DOHH2 (cell line): ENCODE results near the gene ZFAND4.
"Not testable (repeated sequence)": the region's sequence is repeated elsewhere in the genome, so short reads cannot be mapped to it uniquely, and the experiment has no call there.

Source experiments
- H3F3A ChIP-seq: fragments of 200-600 bp; sonication (generic), shearing (Covaris generic); 2 replicates; pipeline ENCODE4 v1.6.0; 2016; ENCODE audit warnings: antibody characterized with exemption, mild to moderate bottlenecking; ENCODE audit not compliant: control insufficient read depth, insufficient read depth
- H3K27ac ChIP-seq: fragments of 200-600 bp; sonication (generic); 2 replicates; pipeline ENCODE4 v1.5.1; 2014; ENCODE audit warnings: low read depth, mild to moderate bottlenecking, low read length, moderate library complexity
- H3K27me3 ChIP-seq: fragments of 200-600 bp; sonication (generic); 2 replicates; pipeline ENCODE4 v1.6.1; 2014; ENCODE audit warnings: mild to moderate bottlenecking, low read length, mixed read lengths; ENCODE audit not compliant: control insufficient read depth
- H3K36me3 ChIP-seq: fragments of 200-600 bp; sonication (generic); 2 replicates; pipeline ENCODE4 v1.6.1; 2014; ENCODE audit warnings: mild to moderate bottlenecking, low read length, moderate library complexity, mixed read lengths; ENCODE audit not compliant: control insufficient read depth
- H3K4me1 ChIP-seq: fragments of 200-600 bp; sonication (generic); 2 replicates; pipeline ENCODE4 v1.6.1; 2014; ENCODE audit warnings: mild to moderate bottlenecking, low read length, mixed read lengths; ENCODE audit not compliant: control insufficient read depth
- H3K4me2 ChIP-seq: fragments of 200-600 bp; sonication (generic); 2 replicates; pipeline ENCODE4 v1.6.0; 2014; ENCODE audit warnings: mild to moderate bottlenecking, low read length, moderate library complexity
- H3K4me3 ChIP-seq: fragments of 200-600 bp; sonication (generic); 2 replicates; pipeline ENCODE4 v1.5.1; 2014; ENCODE audit warnings: mild to moderate bottlenecking, low read length, mixed read lengths
- H3K79me2 ChIP-seq: fragments of 200-600 bp; sonication (generic); 2 replicates; pipeline ENCODE4 v1.6.1; 2014; ENCODE audit warnings: mild to moderate bottlenecking, low read length, mixed read lengths; ENCODE audit not compliant: control insufficient read depth
- H3K9me2 ChIP-seq: fragments of 200-600 bp; sonication (generic); replicated peaks from 2 replicates; pipeline ENCODE4 v1.6.1; 2014; ENCODE audit warnings: mild to moderate bottlenecking, low read length, mixed read lengths; ENCODE audit not compliant: control insufficient read depth
- H3K9me3 ChIP-seq: fragments of 200-600 bp; sonication (generic); 2 replicates; pipeline ENCODE4 v1.6.1; 2014; ENCODE audit warnings: antibody characterized with exemption, low read length, mixed read lengths; ENCODE audit not compliant: control insufficient read depth, insufficient read depth
- H4K20me1 ChIP-seq: fragments of 200-600 bp; sonication (generic); 2 replicates; pipeline ENCODE4 v1.6.0; 2014; ENCODE audit warnings: low read depth, mild to moderate bottlenecking, antibody characterized with exemption, low read length, moderate library complexity; ENCODE audit not compliant: control insufficient read depth, insufficient read depth
- CTCF ChIP-seq: fragments of 200-600 bp; sonication (generic); IDR thresholded peaks from one replicate; pipeline ENCODE4 v1.5.1; 2014; ENCODE audit warnings: antibody characterized with exemption, mild to moderate bottlenecking, low read depth, low read length; ENCODE audit not compliant: poor library complexity, severe bottlenecking
- EZH2phosphoT487 ChIP-seq: fragments of 200-600 bp; sonication (generic); IDR thresholded peaks from 2 replicates; pipeline ENCODE4 v1.6.1; 2017; ENCODE audit warnings: borderline replicate concordance, mild to moderate bottlenecking, antibody characterized with exemption, low read length, moderate library complexity, mixed read lengths

ZFAND4 gene

GRCh38 chr10:45660876-45661411 lies 11.6 kb downstream of the ZFAND4 start:
- peaks cover 71% of the 10 kb centered on the region for H3K36me3 ChIP-seq
- peaks cover 59% of the 10 kb centered on the region for H3F3A ChIP-seq
- no peaks in the 10 kb centered on the region for H3K9me2 ChIP-seq
- TF ChIP-seq CTCF = no peak
- no peak for TF ChIP-seq EZH2phosphoT487
- no peaks in the 10 kb centered on the region for H3K27me3 ChIP-seq
- H3K4me3 ChIP-seq = peak overlapping the region; percentile 60
- H3K27ac ChIP-seq = peak overlapping the region; percentile 97
- peak overlapping the region; percentile 89 for H3K4me2 ChIP-seq
- no peaks in the 10 kb centered on the region for H4K20me1 ChIP-seq
- H3K9me3 ChIP-seq = no peaks in the 10 kb centered on the region
- peaks cover 99% of the 10 kb centered on the region for H3K4me1 ChIP-seq
- peaks cover 100% of the 10 kb centered on the region for H3K79me2 ChIP-seq

GRCh38 chr10:45657033-45657926 lies 15.3 kb downstream of the ZFAND4 start:
- no peaks in the 10 kb centered on the region for H3K27me3 ChIP-seq
- peak overlapping the region; percentile 89 for H3K4me2 ChIP-seq
- TF ChIP-seq CTCF (no peak), EZH2phosphoT487 (no peak)
- H3K27ac ChIP-seq = peak overlapping the region; percentile 97
- H3K4me3 ChIP-seq = peak overlapping the region; percentile 60
- H3K79me2 ChIP-seq = peaks cover 96% of the 10 kb centered on the region
- no peaks in the 10 kb centered on the region for H3K9me3 ChIP-seq
- peaks cover 69% of the 10 kb centered on the region for H3F3A ChIP-seq
- peaks cover 73% of the 10 kb centered on the region for H3K36me3 ChIP-seq
- H3K4me1 ChIP-seq = peaks cover 97% of the 10 kb centered on the region
- no peaks in the 10 kb centered on the region for H4K20me1 ChIP-seq
- no peaks in the 10 kb centered on the region for H3K9me2 ChIP-seq

- H3K9me2 ChIP-seq = no peaks in the 10 kb centered on the region
- H3K36me3 ChIP-seq = peaks cover 74% of the 10 kb centered on the region
- TF ChIP-seq CTCF (no peak), EZH2phosphoT487 (no peak)
- H3K9me3 ChIP-seq = no peaks in the 10 kb centered on the region
- H3K4me3 ChIP-seq = peak overlapping the region; percentile 72
- H3K79me2 ChIP-seq = peaks cover 96% of the 10 kb centered on the region
- no peaks in the 10 kb centered on the region for H3K27me3 ChIP-seq
- peaks cover 95% of the 10 kb centered on the region for H3K4me1 ChIP-seq
- peak overlapping the region; percentile 97 for H3K27ac ChIP-seq
- H3F3A ChIP-seq = peaks cover 50% of the 10 kb centered on the region
- no peaks in the 10 kb centered on the region for H4K20me1 ChIP-seq
- peak overlapping the region; percentile 89 for H3K4me2 ChIP-seq
These were observed 17.4 kb downstream of the ZFAND4 start for GRCh38 chr10:45655219-45655618.

GRCh38 chr10:45654753-45655141 lies 17.8 kb downstream of the ZFAND4 start:
- peaks cover 93% of the 10 kb centered on the region for H3K4me1 ChIP-seq
- H3K27me3 ChIP-seq, H3K9me3 ChIP-seq, H3K9me2 ChIP-seq, H4K20me1 ChIP-seq: not testable (repeated sequence)
- H3F3A ChIP-seq = peaks cover 48% of the 10 kb centered on the region
- peak overlapping the region; percentile 89 for H3K4me2 ChIP-seq
- H3K36me3 ChIP-seq = peaks cover 79% of the 10 kb centered on the region
- peak overlapping the region; percentile 72 for H3K4me3 ChIP-seq
- peaks cover 96% of the 10 kb centered on the region for H3K79me2 ChIP-seq
- H3K27ac ChIP-seq = peak overlapping the region; percentile 97
